ENCODE measurements around the gene KCNN3. TPM values are rescaled to one million over a fixed set of nuclear protein-coding genes. Genes with fewer than 3 reads are reported as not detected.
A peak's percentile ranks its signal among the peaks of the same experiment; 100 is the strongest.

Gene KCNN3
- total RNA-seq, 2 experiments from 2014 or later, result not detected

DNA sequence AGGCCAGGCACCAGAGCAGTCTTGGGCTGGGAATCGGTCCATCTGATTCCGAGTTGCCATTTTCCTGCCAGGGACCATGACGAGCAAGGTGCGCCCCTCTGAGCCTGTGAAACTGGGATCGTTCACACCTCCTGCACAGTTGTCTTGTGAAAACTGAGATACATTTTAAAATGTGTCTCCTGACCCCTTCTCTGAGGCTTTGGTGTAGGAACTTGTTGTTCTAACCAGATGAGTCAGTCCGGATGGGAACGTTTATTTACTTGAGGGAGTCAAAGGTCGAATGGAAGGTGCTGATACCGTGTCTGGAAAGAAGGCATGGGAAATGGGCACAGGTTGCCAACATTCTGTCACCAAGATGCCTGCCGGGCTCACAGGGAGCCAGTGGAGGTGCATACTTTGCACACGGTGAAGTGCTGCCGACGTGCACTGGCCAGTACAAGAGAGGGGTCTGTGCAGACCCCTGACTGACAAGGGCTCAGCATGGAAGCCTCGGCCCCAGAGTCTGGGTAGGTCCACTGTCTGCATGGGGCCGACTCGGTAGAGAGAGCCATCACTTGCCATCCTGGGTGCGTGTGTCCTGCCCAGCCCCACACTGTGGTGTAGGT is 7.4 kb upstream of the KCNN3 start:
- Mint-ChIP-seq H3K27me3 (ENCODE audit: low read depth) (peaks cover 2% of the 10 kb centered on the region), H3K9me3 (ENCODE audit: insufficient read depth) (no peaks in the 10 kb centered on the region), H3K4me3 (no peak overlapping the region), H3K4me1 (ENCODE audit: low read depth) (no peaks in the 10 kb centered on the region), H3K27ac (no peak overlapping the region), H3K36me3 (ENCODE audit: low read depth) (no peaks in the 10 kb centered on the region)
- CTCF ChIA-PET, result interaction anchor here (1.0 to 8.7 kb wide), 11 partner anchors 9 to 273 kb away, joined by 3 to 91 read pairs (median 5); no protein-coding TSS in a partner anchor
- DNase-seq, result no peak
- POLR2A ChIA-PET, result no interaction called here
- ATAC-seq, result no peak

DNA sequence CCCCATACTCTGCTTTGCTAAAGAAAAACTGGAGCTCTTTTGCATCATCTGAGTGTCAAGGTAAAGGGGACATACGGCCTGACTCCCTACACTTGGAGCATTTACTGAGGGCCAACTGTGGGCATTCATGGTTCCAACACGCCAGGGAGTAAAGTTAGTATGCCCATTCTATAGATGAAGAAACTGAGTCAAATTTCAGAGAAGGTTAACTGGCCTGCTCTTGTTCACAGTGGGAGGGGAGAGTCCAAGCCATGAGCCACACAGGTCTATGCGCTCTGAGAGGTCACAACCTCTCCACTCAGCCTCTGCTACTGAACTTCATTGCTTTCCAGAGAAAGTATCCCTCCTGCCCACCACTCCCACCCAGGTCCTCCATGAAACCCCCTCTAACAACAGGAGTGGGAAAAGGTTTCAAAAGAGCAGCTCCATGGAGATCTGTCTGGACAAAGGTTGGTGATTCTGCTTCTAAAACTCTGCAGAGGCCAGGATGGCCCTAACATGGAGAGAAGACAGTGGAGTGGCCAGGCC is 6.8 kb upstream of the KCNN3 start:
- Mint-ChIP-seq H3K9me3 (ENCODE audit: insufficient read depth) (no peaks in the 10 kb centered on the region), H3K27ac (no peak overlapping the region), H3K27me3 (ENCODE audit: low read depth) (peaks cover 2% of the 10 kb centered on the region), H3K4me3 (no peak overlapping the region), H3K4me1 (ENCODE audit: low read depth) (no peaks in the 10 kb centered on the region), H3K36me3 (ENCODE audit: low read depth) (no peaks in the 10 kb centered on the region)
- no peak for ATAC-seq
- no peak for DNase-seq
- ChIA-PET CTCF (interaction anchor here (1.0 to 8.7 kb wide), 6 partner anchors 11 to 317 kb away, joined by 4 to 91 read pairs (median 6); no protein-coding TSS in a partner anchor), POLR2A (no interaction called here)

DNA sequence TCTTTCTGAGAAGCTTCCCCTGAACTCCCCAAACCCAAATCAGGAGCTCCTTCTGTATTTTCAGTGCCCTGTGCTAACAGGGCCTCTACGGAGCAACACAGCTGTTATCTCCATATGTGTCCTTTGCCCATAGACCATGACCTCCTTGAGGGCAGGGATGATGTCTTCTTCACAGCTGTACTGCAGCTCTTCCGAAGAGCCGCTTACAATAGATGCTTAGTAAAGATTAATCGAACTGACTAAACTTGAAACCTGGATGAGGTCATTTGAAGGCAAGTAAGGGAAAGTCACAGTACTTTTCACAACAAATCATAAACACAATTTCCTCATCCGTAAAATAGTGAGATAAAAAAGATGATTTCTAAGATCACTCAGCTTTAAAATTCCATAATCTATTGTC is 4.4 kb upstream of the KCNN3 start:
- no peak overlapping the region for H3K27ac Mint-ChIP-seq
- ChIA-PET CTCF (interaction anchor here (1.0 to 8.7 kb wide), 6 partner anchors 8 to 315 kb away, joined by 3 to 91 read pairs (median 4); no protein-coding TSS in a partner anchor), POLR2A (interaction anchor here (0.7 kb wide), 1 partner anchor 63 kb away, joined by 7 read pairs; no protein-coding TSS in a partner anchor)
- ATAC-seq (no peak), DNase-seq (no peak)
- H3K36me3 Mint-ChIP-seq (ENCODE audit: low read depth), result no peaks in the 10 kb centered on the region
- H3K4me3 Mint-ChIP-seq, result no peak overlapping the region
- peaks cover 12% of the 10 kb centered on the region for H3K27me3 Mint-ChIP-seq (ENCODE audit: low read depth)
- H3K9me3 Mint-ChIP-seq (ENCODE audit: insufficient read depth), result no peaks in the 10 kb centered on the region
- peaks cover 15% of the 10 kb centered on the region for H3K4me1 Mint-ChIP-seq (ENCODE audit: low read depth)

DNA sequence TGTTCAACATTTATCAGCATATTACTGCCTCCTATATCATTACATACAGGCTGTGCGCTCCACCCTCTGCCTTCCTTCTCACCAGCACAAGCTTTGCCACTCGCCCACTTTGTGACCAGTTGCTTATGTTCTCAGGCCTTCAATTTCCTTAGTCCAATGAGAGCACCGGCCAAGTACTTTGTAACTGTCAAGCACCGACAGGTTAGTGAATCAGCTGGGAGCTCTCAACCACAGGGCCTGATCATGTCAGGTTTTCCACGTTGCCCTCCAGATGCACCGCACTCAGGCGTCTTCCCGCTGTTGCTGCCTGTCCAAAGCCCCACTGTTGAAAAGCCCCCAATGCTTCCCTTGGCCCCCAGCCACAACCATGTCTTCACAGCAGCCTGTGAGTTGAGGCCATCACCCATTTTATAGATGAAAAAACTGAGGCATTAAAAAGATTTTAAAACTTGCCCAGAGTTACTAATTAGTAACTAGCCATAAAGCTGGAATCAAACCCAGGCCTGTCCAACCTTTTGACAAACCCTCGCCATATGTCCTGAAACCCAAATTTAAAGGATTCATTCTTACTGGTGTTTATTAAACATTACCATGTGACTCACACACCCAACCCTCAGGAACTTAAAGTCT is 3.4 kb upstream of the KCNN3 start:
- ChIA-PET CTCF (interaction anchor here (1.1 to 8.7 kb wide), 8 partner anchors 9 to 314 kb away, joined by 3 to 91 read pairs (median 4); no protein-coding TSS in a partner anchor), POLR2A (no interaction called here)
- H3K36me3 Mint-ChIP-seq (ENCODE audit: low read depth), result no peaks in the 10 kb centered on the region
- peaks cover 15% of the 10 kb centered on the region for H3K4me1 Mint-ChIP-seq (ENCODE audit: low read depth)
- no peaks in the 10 kb centered on the region for H3K9me3 Mint-ChIP-seq (ENCODE audit: insufficient read depth)
- DNase-seq, result no peak
- no peak overlapping the region for H3K27ac Mint-ChIP-seq
- no peak overlapping the region for H3K4me3 Mint-ChIP-seq
- ATAC-seq, result no peak
- H3K27me3 Mint-ChIP-seq (ENCODE audit: low read depth), result peaks cover 22% of the 10 kb centered on the region

DNA sequence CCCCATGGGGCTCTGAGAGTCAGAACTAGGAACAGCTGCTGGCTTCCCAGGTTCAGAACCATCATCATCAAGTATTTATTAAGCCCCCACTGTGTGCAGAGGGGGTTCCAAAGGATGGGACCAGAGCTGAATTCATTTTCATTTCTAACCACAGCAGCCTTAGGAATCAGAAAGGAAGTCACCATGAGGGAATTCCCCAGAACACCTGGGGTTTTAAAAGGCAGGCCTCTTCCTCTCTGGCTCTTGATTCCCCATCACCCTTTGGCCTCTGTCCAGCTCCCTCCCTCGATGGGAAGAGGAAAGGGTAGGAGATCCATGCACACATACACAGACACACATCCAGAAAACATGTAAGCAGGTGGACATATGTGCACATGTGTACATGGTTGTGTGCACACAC is 1.3 kb upstream of the KCNN3 start:
- Mint-ChIP-seq H3K9me3 (ENCODE audit: insufficient read depth) (no peaks in the 10 kb centered on the region), H3K27me3 (ENCODE audit: low read depth) (peaks cover 31% of the 10 kb centered on the region), H3K36me3 (ENCODE audit: low read depth) (no peaks in the 10 kb centered on the region), H3K27ac (no peak overlapping the region), H3K4me1 (ENCODE audit: low read depth) (peaks cover 15% of the 10 kb centered on the region), H3K4me3 (no peak overlapping the region)
- ChIA-PET CTCF (interaction anchor here (0.5 to 8.7 kb wide), 3 partner anchors 202 to 312 kb away, joined by 3 to 91 read pairs (median 4); no protein-coding TSS in a partner anchor), POLR2A (no interaction called here)
- DNase-seq, result no peak
- no peak for ATAC-seq

DNA sequence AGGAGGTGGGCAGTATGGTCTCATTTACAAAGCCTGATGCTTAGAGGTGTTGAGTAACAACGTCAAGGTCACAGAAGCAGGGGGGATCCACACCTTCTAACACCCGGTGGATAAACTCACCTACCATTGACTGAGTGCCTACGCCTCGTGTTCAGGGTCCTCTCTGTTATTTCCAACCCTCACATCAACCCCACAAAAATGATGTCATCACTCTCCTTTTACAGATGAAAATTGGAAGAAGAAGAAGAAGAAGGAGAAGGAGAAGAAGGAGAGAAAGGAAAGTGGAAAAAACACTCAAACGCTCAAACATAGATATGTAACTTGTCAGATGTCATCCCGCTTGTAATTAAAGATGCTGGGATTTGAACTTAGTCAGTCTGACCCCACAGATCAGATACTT is 653 bp upstream of the KCNN3 start:
- Mint-ChIP-seq H3K4me1 (ENCODE audit: low read depth) (peaks cover 21% of the 10 kb centered on the region), H3K9me3 (ENCODE audit: insufficient read depth) (no peaks in the 10 kb centered on the region), H3K27me3 (ENCODE audit: low read depth) (peaks cover 31% of the 10 kb centered on the region), H3K27ac (no peak overlapping the region), H3K4me3 (no peak overlapping the region), H3K36me3 (ENCODE audit: low read depth) (no peaks in the 10 kb centered on the region)
- no peak for ATAC-seq
- ChIA-PET POLR2A (no interaction called here), CTCF (interaction anchor here (1.1 to 2.1 kb wide), 2 partner anchors 8 to 201 kb away, joined by 5 to 9 read pairs; no protein-coding TSS in a partner anchor)
- DNase-seq, result no peak

DNA sequence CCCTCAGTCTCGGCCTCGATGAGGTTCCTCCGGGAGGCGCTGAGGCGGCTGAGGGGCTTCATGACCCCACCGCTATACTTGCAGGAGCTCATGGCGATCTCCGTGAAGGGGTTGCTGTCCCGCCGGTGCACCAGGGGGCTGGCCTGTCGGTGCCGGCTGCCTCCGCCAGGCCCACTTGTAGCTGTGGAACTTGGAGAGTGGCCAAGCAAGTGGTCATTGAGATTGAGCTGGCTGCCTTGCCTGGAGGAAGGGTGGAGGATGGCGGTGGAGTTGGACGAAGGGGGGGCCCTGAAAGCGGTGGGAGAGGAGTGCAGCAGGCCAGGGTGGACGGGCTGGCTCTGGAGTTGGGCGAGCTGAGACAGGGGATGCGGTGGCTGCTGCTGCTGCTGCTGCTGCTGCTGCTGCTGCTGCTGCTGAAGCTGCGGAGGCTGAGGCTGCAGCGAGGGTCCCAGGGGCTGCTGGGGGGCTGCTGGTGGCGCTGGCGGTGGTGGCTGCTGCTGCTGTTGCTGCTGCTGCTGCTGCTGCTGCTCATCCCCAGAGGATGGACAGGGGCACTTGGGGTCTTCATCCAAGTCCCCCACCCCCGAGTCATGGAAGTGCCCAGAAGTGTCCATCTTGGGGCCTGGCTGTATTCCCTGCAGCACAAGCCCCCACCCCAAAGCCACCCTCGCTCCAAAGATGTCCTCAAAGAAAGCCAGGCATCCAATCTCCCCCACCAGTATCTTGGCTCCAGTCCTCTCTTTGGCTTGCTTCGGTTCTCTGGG is 548 bp downstream of the KCNN3 start:
- peaks cover 29% of the 10 kb centered on the region for H3K27me3 Mint-ChIP-seq (ENCODE audit: low read depth)
- peaks cover 29% of the 10 kb centered on the region for H3K4me1 Mint-ChIP-seq (ENCODE audit: low read depth)
- no peaks in the 10 kb centered on the region for H3K36me3 Mint-ChIP-seq (ENCODE audit: low read depth)
- H3K9me3 Mint-ChIP-seq (ENCODE audit: insufficient read depth), result no peaks in the 10 kb centered on the region
- H3K4me3 Mint-ChIP-seq, result no peak overlapping the region
- H3K27ac Mint-ChIP-seq, result no peak overlapping the region
- CTCF ChIA-PET, result interaction anchor here (0.5 to 2.2 kb wide), 8 partner anchors 9 to 310 kb away, joined by 3 to 9 read pairs (median 4); partner anchors contain the start of gene ADAM15
- DNase-seq, result no peak
- ATAC-seq, result no peak
- POLR2A ChIA-PET, result interaction anchor here (0.6 kb wide), 1 partner anchor 260 kb away, joined by 3 read pairs; no protein-coding TSS in a partner anchor

DNA sequence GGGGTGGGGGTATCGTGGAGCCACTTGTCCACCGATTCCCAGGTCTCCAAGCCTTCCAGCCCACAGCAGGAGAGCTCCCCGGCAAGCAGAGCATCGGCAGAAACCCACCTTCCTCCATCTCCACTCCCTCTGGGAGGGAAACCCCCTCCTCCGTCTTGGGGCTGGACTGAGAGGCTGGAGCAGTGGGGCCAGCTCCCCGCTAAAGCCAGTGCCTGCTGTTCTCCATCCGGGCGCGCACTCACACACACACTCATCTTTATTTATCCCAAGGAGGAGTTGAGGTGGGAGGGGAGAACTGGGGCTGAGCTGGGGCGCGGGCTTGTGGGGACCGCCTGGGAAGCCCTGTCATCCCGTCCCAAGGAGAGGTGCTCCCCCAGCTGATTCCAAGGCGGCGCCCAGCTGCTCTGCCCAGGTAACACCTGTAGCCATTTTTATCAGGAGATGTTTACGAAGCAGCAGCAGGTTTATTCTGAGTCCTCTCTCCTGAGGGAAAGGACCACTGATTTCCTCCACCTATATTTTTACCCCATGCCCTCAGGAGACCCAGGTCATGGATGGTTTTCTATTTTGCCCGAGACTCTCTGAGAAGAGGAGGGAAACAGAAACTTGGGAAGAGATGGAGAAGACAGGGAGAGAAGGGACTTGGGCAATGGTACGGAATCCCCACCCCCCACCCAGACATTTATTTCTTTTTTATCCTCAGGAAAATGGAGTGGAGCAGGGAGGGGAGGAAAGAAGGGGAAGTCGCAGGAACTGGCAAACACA is 2.1 kb downstream of the KCNN3 start:
- DNase-seq (no peak), ATAC-seq (no peak)
- H3K4me3 Mint-ChIP-seq, result no peak overlapping the region
- H3K27me3 Mint-ChIP-seq (ENCODE audit: low read depth), result peaks cover 29% of the 10 kb centered on the region
- no peaks in the 10 kb centered on the region for H3K36me3 Mint-ChIP-seq (ENCODE audit: low read depth)
- ChIA-PET POLR2A (no interaction called here), CTCF (interaction anchor here (1.1 to 2.2 kb wide), 3 partner anchors 10 to 308 kb away, joined by 3 to 9 read pairs (median 7); no protein-coding TSS in a partner anchor)
- no peak overlapping the region for H3K27ac Mint-ChIP-seq
- H3K9me3 Mint-ChIP-seq (ENCODE audit: insufficient read depth), result no peaks in the 10 kb centered on the region
- H3K4me1 Mint-ChIP-seq (ENCODE audit: low read depth), result peaks cover 35% of the 10 kb centered on the region

DNA sequence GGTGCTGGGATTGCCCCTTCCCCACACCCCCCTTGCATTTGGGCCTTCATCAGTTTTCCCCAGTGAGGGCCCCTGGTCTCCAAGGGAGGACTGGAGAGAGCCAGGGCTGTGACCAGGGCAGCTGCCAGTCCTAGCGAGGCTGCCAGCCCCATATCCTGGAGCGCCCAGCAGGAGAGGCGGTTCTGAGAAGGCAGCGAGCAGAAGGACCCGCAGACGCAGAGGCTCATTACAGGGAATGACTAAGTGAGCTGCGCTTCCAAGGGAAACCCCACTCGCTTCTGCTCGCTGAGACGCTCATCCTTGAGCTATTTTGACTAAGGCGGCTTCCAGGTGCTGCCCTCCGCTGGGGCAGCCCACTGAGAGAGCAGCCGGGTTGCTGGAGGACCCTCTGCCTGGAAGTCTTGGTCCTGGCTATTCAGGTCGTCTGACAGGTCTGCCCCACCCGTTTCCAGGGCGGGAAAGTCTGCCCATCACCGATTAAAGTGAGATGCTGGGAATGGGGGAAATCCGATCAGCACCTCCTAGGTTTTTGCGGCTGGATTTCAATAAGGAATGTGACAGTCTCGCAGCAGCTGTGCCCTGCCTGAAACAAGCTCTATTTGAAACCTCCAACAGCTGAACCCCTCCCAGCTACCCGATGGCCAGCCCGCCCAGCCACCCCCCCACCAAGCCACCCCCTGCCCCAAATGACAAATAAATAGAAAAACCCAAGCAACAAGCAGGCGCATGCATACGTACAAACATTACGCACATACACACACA is 2.8 kb downstream of the KCNN3 start:
- DNase-seq, result no peak
- Mint-ChIP-seq H3K36me3 (ENCODE audit: low read depth) (no peaks in the 10 kb centered on the region), H3K4me3 (no peak overlapping the region), H3K4me1 (ENCODE audit: low read depth) (peaks cover 35% of the 10 kb centered on the region), H3K9me3 (ENCODE audit: insufficient read depth) (no peaks in the 10 kb centered on the region), H3K27me3 (ENCODE audit: low read depth) (peaks cover 29% of the 10 kb centered on the region), H3K27ac (no peak overlapping the region)
- CTCF ChIA-PET, result interaction anchor here (2.0 to 2.2 kb wide), 2 partner anchors 11 kb away, joined by 9 to 10 read pairs; no protein-coding TSS in a partner anchor
- POLR2A ChIA-PET, result no interaction called here
- no peak for ATAC-seq

DNA sequence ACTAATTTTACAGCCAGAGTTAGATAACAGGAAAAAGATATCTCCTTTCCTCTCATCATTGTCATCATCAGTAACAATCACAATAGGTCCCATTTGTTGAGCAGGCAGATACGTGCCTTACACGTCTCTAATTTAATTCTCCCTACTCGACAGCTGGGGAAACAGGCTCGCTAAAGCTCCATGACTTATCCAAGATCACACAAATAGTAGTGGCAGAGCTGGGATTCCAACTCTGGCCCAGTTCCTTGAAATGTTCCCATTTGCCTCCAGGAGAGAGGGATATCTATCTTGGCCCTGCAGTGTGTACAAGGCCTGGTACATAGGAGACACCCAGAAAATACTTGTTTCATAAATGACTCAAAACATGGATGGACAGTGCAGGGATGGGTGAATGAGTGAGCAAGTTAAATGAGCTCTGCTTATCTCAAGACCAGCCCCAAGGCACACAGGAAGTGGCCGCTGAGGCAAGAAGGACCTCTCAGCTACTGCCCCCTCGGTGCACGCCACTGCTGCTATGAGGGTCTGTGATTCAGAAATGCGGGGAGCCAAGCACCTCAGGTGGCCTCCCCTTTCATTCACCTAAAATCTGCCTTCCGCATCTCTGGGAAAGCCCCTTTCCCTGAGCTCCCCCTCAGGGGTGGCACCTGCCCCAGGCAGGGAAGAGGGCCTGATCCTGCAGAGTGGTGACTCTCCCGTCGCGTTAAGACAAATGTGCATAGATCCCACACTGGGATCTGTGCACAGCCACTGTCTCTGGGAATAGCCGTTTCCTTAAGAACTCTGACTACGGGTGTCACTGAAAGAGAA is 3.6 kb downstream of the KCNN3 start:
- no peak overlapping the region for H3K4me3 Mint-ChIP-seq
- POLR2A ChIA-PET, result no interaction called here
- H3K27me3 Mint-ChIP-seq (ENCODE audit: low read depth), result peaks cover 32% of the 10 kb centered on the region
- DNase-seq (no peak), ATAC-seq (no peak)
- CTCF ChIA-PET, result interaction anchor here (1.0 to 2.0 kb wide), 5 partner anchors 10 to 306 kb away, joined by 3 to 10 read pairs (median 4); no protein-coding TSS in a partner anchor
- H3K27ac Mint-ChIP-seq, result peak overlapping the region; percentile 7
- H3K36me3 Mint-ChIP-seq (ENCODE audit: low read depth), result no peaks in the 10 kb centered on the region
- H3K9me3 Mint-ChIP-seq (ENCODE audit: insufficient read depth), result no peaks in the 10 kb centered on the region
- H3K4me1 Mint-ChIP-seq (ENCODE audit: low read depth), result peaks cover 34% of the 10 kb centered on the region

All from activated CD8-positive, alpha-beta T cell treated with anti-CD3 and anti-CD28 coated beads, Interleukin-2, amount 10 ng/mL, durations not matched to agents 7 days and 5 days (primary cell).